Smooth muscle cell (in vitro differentiated cells): ENCODE measurements around the gene FAM53A. TPM values are rescaled to one million over a fixed set of nuclear protein-coding genes. Genes with fewer than 3 reads are reported as not detected.
A peak's percentile ranks its signal among the peaks of the same experiment; 100 is the strongest.

Source experiments
- DNase-seq: peaks from one replicate; lab custom pipeline; 2025; ENCODE audit not compliant: unreplicated experiment; lab: John Stamatoyannopoulos, UW
- H2AFZ ChIP-seq: fragments of 200-600 bp; sonication (generic); 2 replicates; pipeline ENCODE4 v1.6.0; 2016; ENCODE audit warnings: antibody characterized with exemption, low read depth, mild to moderate bottlenecking
- H3F3A ChIP-seq: fragments of 200-600 bp; sonication (generic); 2 replicates; pipeline ENCODE4 v1.6.0; 2017; ENCODE audit warnings: antibody characterized with exemption, low read depth
- H3K27ac ChIP-seq: fragments of 200-600 bp; sonication (generic); 2 replicates; pipeline ENCODE4 v1.5.1; 2016; ENCODE audit warnings: low read depth, mild to moderate bottlenecking
- H3K27me3 ChIP-seq: fragments of 200-600 bp; sonication (generic); 2 replicates; pipeline ENCODE4 v1.6.1; 2016; ENCODE audit warnings: low read depth, mild to moderate bottlenecking
- H3K36me3 ChIP-seq: fragments of 200-600 bp; sonication (generic); 2 replicates; pipeline ENCODE4 v1.5.1; 2016; ENCODE audit warnings: low read depth
- H3K4me1 ChIP-seq: fragments of 200-600 bp; sonication (generic); 2 replicates; pipeline ENCODE4 v1.5.1; 2016; ENCODE audit warnings: low read depth
- H3K4me2 ChIP-seq: fragments of 200-600 bp; sonication (generic); 2 replicates; pipeline ENCODE4 v1.6.0; 2016; ENCODE audit warnings: mild to moderate bottlenecking
- H3K4me3 ChIP-seq: fragments of 200-600 bp; sonication (generic); 2 replicates; pipeline ENCODE4 v1.5.1; 2016; ENCODE audit warnings: mild to moderate bottlenecking
- H3K79me2 ChIP-seq: fragments of 200-600 bp; sonication (generic); 2 replicates; pipeline ENCODE4 v1.6.0; 2016; ENCODE audit warnings: low read depth, mild to moderate bottlenecking
- H3K9ac ChIP-seq: fragments of 200-600 bp; sonication (generic); 2 replicates; pipeline ENCODE4 v1.6.0; 2016; ENCODE audit warnings: low read depth
- H3K9me3 ChIP-seq: fragments of 200-600 bp; sonication (generic); replicated peaks from 2 replicates; pipeline ENCODE4 v1.5.1; 2016; ENCODE audit warnings: low read depth
- H4K20me1 ChIP-seq: fragments of 200-600 bp; sonication (generic); 2 replicates; pipeline ENCODE4 v1.6.0; 2016; ENCODE audit warnings: low read depth
- CTCF ChIP-seq: fragments of 200-600 bp; sonication (generic); IDR thresholded peaks from 2 replicates; pipeline ENCODE4 v1.5.1; 2017; ENCODE audit warnings: borderline replicate concordance, mild to moderate bottlenecking, antibody characterized with exemption; ENCODE audit not compliant: insufficient read depth, poor library complexity, severe bottlenecking
- WGBS: methylation state at CpG from one replicate; pipeline ENCODE4 v1.1.7; 2016; ENCODE audit warnings: low lambda C conversion rate; 5-methylcytosine and 5-hydroxymethylcytosine counted together
- polyA plus RNA-seq: library from polyadenylated mRNA; unstranded; fragments of >200 nt; fragmentation: Nextera tagmentation; extraction: Ambion mirVana; gene quantifications from 2 replicates; pipeline ENCODE4 v1.2.1, GENCODE V29; 2016
- total RNA-seq: library from RNA; depleted of rRNA; stranded (reverse); fragments of >200 nt; gene quantifications from 2 replicates; pipeline ENCODE4 v1.2.3, GENCODE V29; 2014

The FAM53A gene
- total and polyA plus RNA-seq, 2 experiments from 2014 or later, result 0.70 TPM; not detected in 1

GRCh38 chr4:1695913-1696312 is 11.8 kb upstream of the FAM53A start:
- DNase-seq, result no peak
- WGBS, result 96% methylated on average over 5 of the region's 5 CpGs
- H3K9me3 ChIP-seq, result no peaks in the 10 kb centered on the region
- peaks cover 12% of the 10 kb centered on the region for H3K79me2 ChIP-seq
- H3K27ac ChIP-seq, result no peak overlapping the region
- H2AFZ ChIP-seq, result no peak overlapping the region
- H4K20me1 ChIP-seq, result peaks cover 15% of the 10 kb centered on the region
- peaks cover 14% of the 10 kb centered on the region for H3K36me3 ChIP-seq
- no peaks in the 10 kb centered on the region for H3K27me3 ChIP-seq
- TF ChIP-seq CTCF, result no peak
- H3K9ac ChIP-seq, result no peak overlapping the region
- H3K4me2 ChIP-seq, result no peak overlapping the region
- no peaks in the 10 kb centered on the region for H3K4me1 ChIP-seq
- no peak overlapping the region for H3K4me3 ChIP-seq
- H3F3A ChIP-seq, result no peaks in the 10 kb centered on the region

- H3K4me3 ChIP-seq, result no peak overlapping the region
- no peak overlapping the region for H3K9ac ChIP-seq
- WGBS, result 59% methylated on average over 7 of the region's 7 CpGs
- no peaks in the 10 kb centered on the region for H3K36me3 ChIP-seq
- H3K79me2 ChIP-seq, result no peaks in the 10 kb centered on the region
- TF ChIP-seq CTCF, result peak; percentile 86
- DNase-seq, result no peak
- no peak overlapping the region for H2AFZ ChIP-seq
- H4K20me1 ChIP-seq, result no peaks in the 10 kb centered on the region
- no peak overlapping the region for H3K27ac ChIP-seq
- no peaks in the 10 kb centered on the region for H3F3A ChIP-seq
- no peak overlapping the region for H3K4me2 ChIP-seq
- no peaks in the 10 kb centered on the region for H3K9me3 ChIP-seq
- H3K4me1 ChIP-seq, result no peaks in the 10 kb centered on the region
- H3K27me3 ChIP-seq, result no peaks in the 10 kb centered on the region
These were observed 9.2 kb upstream of the FAM53A start for GRCh38 chr4:1693131-1693896.

GRCh38 chr4:1691737-1692373 is 7.7 kb upstream of the FAM53A start:
- no peaks in the 10 kb centered on the region for H3F3A ChIP-seq
- no peaks in the 10 kb centered on the region for H3K27me3 ChIP-seq
- H2AFZ ChIP-seq, result no peak overlapping the region
- H4K20me1 ChIP-seq, result no peaks in the 10 kb centered on the region
- no peak overlapping the region for H3K4me3 ChIP-seq
- no peak overlapping the region for H3K4me2 ChIP-seq
- no peaks in the 10 kb centered on the region for H3K9me3 ChIP-seq
- H3K79me2 ChIP-seq, result no peaks in the 10 kb centered on the region
- TF ChIP-seq CTCF, result no peak
- DNase-seq, result no peak
- no peaks in the 10 kb centered on the region for H3K4me1 ChIP-seq
- no peak overlapping the region for H3K9ac ChIP-seq
- H3K36me3 ChIP-seq, result no peaks in the 10 kb centered on the region
- WGBS, result 97% methylated on average over 9 of the region's 9 CpGs
- no peak overlapping the region for H3K27ac ChIP-seq
